Rectal smooth muscle tissue (tissue), 1 donor: ENCODE data around the gene UNG.

Source experiments
- H3K27ac ChIP-seq: one replicate; pipeline ENCODE4 v1.7.0; 2013; ENCODE audit warnings: low read depth, low read length, inconsistent platforms
- H3K27me3 ChIP-seq: one replicate; pipeline ENCODE4 v1.7.0; 2013; ENCODE audit warnings: low read length; ENCODE audit not compliant: control insufficient read depth, insufficient read depth
- H3K36me3 ChIP-seq: one replicate; pipeline ENCODE4 v1.7.0; 2013; ENCODE audit warnings: low read length; ENCODE audit not compliant: control insufficient read depth, insufficient read depth
- H3K4me1 ChIP-seq: one replicate; pipeline ENCODE4 v1.7.0; 2013; ENCODE audit warnings: low read length; ENCODE audit not compliant: control insufficient read depth, insufficient read depth
- H3K4me3 ChIP-seq: one replicate; pipeline ENCODE4 v1.7.0; 2013; ENCODE audit warnings: low read length
- H3K9ac ChIP-seq: one replicate; pipeline ENCODE4 v1.7.0; 2013; ENCODE audit warnings: low read length

Gene UNG

DNA sequence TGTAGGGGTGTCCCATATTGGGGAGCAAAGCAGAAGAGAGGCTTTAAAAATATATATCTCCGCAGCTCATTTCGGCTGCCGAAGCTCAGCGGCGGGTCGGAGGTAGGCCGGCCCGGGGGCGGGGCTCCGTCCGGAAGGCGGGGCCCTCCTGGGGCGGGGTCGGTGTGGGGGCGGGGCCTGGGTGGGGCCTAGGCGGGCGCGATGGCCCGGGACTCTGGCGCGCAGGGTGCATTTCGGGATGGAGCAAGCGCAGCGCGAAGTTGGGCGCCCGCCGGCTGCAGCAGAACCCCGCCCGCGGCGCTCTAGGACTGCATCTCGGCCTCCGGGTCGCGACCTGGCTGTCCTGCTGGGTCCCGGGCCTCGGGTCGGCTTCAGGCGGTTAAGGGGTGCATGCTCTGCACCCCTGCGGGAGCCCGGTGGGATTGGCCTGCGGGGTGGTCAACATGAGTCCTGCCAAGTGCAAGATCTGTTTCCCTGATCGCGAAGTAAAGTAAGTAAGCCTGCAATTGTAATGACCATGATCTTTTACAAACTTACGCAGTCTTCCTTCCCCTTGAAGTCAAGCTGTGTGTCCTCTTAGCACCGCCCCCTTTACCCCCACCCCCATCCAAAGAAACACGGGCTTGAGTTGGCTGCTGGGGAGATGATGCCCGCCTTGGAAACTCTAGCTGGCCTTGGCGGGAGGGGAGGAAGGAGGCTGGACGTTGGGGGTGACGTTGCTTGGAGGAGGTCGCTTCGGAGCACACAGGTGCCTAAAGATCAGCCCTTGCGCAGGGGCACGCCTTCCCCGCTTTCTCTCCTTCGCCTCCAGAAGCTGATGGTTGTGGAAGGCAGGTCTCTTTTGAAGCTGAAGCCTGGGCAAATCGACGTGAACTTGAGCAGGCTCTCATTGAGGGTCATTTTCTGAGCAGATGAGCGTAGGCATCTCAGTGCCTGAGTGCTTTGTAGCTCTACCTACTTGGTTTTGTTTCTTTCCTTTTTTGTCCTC is 57.3 kb downstream of the UNG start:
- no peaks in the 10 kb centered on the region for H3K36me3 ChIP-seq
- H3K4me3 ChIP-seq: peak overlapping the region; percentile 70
- peak overlapping the region; percentile 46 for H3K9ac ChIP-seq
- H3K27me3 ChIP-seq: no peaks in the 10 kb centered on the region
- H3K4me1 ChIP-seq: peaks cover 21% of the 10 kb centered on the region
- peak overlapping the region; percentile 93 for H3K27ac ChIP-seq

DNA sequence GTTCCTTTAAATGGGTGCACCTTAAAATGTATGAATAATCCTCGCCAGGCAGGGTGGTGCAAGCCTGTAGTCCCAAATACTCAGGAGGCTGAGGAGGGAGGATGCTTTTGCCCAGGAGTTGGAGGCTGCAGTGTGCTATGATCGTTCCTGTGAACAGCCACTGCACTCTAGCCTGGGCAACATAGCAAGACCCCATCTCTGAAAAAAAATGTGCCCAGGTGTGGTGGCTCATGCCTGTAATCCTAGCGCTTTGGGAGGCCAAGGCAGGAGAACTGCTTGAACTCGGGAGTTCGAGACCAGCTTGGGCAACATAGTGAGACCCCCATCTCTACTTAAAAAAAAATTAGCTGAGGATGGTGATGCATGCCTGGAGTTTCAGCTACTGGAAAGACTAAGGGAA is 58.6 kb downstream of the UNG start:
- peak overlapping the region; percentile 59 for H3K4me3 ChIP-seq
- H3K27me3 ChIP-seq: no peaks in the 10 kb centered on the region
- peaks cover 32% of the 10 kb centered on the region for H3K4me1 ChIP-seq
- peak overlapping the region; percentile 93 for H3K27ac ChIP-seq
- H3K9ac ChIP-seq: no peak overlapping the region
- H3K36me3 ChIP-seq: no peaks in the 10 kb centered on the region

DNA sequence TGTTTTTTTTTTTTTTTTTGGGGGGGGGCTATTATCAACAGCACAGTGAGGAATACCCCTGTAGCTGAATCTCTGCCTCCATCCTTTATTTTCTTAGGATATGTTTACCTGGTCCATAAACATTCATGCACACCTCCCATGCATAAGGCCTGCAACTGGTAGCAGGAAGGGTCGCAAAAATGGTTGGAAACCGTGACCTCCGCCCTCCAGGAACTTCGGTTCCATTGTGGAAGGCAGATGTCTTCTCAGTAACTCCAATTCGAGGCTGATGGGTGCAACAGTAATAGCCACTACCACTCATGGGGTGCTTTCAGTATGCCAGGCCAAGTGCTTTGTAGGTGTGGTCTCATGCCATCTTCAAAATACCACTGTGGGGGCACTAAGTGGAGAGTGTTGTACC is 59.2 kb downstream of the UNG start:
- Histone ChIP-seq H3K4me3 (no peak overlapping the region), H3K36me3 (no peaks in the 10 kb centered on the region), H3K9ac (no peak overlapping the region), H3K4me1 (peaks cover 32% of the 10 kb centered on the region), H3K27me3 (no peaks in the 10 kb centered on the region), H3K27ac (peak overlapping the region; percentile 46)

DNA sequence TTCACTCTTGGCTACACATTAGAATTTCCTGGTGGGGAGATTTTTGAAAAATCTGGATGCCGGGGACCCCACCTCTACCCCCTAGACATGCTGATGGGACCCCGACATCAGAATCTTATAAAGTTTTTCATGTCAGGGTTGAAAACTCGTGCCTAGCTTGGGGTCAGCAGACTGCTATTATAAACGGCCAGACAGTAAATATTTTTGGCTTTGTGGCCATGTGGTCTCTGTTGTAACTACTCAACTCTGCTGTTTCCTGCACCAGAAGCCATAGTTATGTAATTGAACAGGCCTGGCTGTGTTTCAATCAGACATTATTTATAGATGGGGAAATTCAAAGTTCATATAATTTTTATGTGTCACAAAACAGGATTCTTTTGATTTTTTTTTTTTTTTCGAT is 60.6 kb downstream of the UNG start:
- Histone ChIP-seq H3K4me3 (peak overlapping the region; percentile 31), H3K27ac (peak overlapping the region; percentile 71), H3K9ac (no peak overlapping the region), H3K4me1 (peaks cover 32% of the 10 kb centered on the region), H3K27me3 (no peaks in the 10 kb centered on the region), H3K36me3 (no peaks in the 10 kb centered on the region)

DNA sequence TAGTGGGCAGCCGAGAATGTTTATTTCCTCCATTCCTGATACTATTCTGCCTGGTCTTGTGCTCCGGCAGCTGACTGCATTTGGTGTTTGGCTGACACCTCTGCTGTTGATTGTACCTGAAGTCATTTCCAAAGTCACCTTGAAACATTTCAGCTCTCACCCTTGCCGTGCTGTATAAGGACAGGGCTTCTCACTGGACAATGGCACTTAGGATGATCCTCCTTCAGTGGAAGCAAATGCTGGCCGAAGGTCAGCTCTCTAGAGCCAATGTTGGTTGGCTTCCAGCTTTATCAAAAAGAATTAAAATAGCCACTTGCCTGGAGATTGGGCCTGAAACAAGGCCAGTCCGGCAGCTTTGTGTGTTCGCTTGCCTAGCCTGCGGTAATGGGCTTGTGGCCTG is 63.0 kb downstream of the UNG start:
- peaks cover 2% of the 10 kb centered on the region for H3K36me3 ChIP-seq
- H3K27ac ChIP-seq: peak overlapping the region; percentile 68
- H3K4me3 ChIP-seq: peak overlapping the region; percentile 9
- no peak overlapping the region for H3K9ac ChIP-seq
- no peaks in the 10 kb centered on the region for H3K27me3 ChIP-seq
- peaks cover 28% of the 10 kb centered on the region for H3K4me1 ChIP-seq
